Retinal pigment epithelial cell (primary cell): ENCODE measurements around the gene RAPGEF4.

Experiments used
- DNase-seq: peaks from one replicate; pipeline ENCODE4 v3.0.0-alpha.2; 2010; ENCODE audit warnings: low read depth
- H3K4me3 ChIP-seq: 2 replicates; pipeline ENCODE4 v1.5.1; 2011; ENCODE audit warnings: mild to moderate bottlenecking, low read length, control low read depth, moderate library complexity
- CTCF ChIP-seq: conservative IDR thresholded peaks from 2 replicates; pipeline ENCODE4 v1.5.1; 2011; ENCODE audit warnings: low read depth, low read length, control low read depth, inconsistent platforms

RAPGEF4 gene

GRCh38 chr2:172970660-172971059, 235.0 kb downstream of the RAPGEF4 start:
- TF ChIP-seq CTCF: no peak
- no peak overlapping the region for H3K4me3 ChIP-seq
- DNase-seq: no peak

- peak; percentile 96 for TF ChIP-seq CTCF
- peak; percentile 23 for DNase-seq
- H3K4me3 ChIP-seq: peak overlapping the region; percentile 24
These were observed 236.5 kb downstream of the RAPGEF4 start for GRCh38 chr2:172972005-172972619.

- TF ChIP-seq CTCF: no peak
- DNase-seq: no peak
- no peak overlapping the region for H3K4me3 ChIP-seq
These were observed 239.1 kb downstream of the RAPGEF4 start for GRCh38 chr2:172974762-172975161.

- no peak for DNase-seq
- TF ChIP-seq CTCF: no peak
- no peak overlapping the region for H3K4me3 ChIP-seq
These were observed 240.5 kb downstream of the RAPGEF4 start for GRCh38 chr2:172976116-172976515.

- no peak overlapping the region for H3K4me3 ChIP-seq
- DNase-seq: no peak
- no peak for TF ChIP-seq CTCF
These were observed 241.2 kb downstream of the RAPGEF4 start for GRCh38 chr2:172976816-172977215.

GRCh38 chr2:172977270-172978062, 241.8 kb downstream of the RAPGEF4 start:
- no peak for TF ChIP-seq CTCF
- DNase-seq: no peak
- no peak overlapping the region for H3K4me3 ChIP-seq

- H3K4me3 ChIP-seq: no peak overlapping the region
- no peak for DNase-seq
- no peak for TF ChIP-seq CTCF
These were observed 242.4 kb downstream of the RAPGEF4 start for GRCh38 chr2:172978063-172978383.
